GM12878 (cell line): ENCODE results near the gene FASN. TPM values are rescaled to one million over a fixed set of nuclear protein-coding genes. Genes with fewer than 3 reads are reported as not detected.

Experiments
- ATAC-seq: fragments of 200-7000 bp; cut with Tn5 transposase; 3 replicates; pipeline ENCODE4 v1.9.1; 2020; ENCODE audit warnings: mild to moderate bottlenecking, moderate library complexity
- BruUV-seq: library from RNA; stranded (reverse); fragments of 400-500 nt; replicated peaks from 2 replicates; lab custom pipeline; 2021; lab: Mats Ljungman, UMichigan
- CTCF ChIA-PET: fragments of 300-600 bp; sonication (Branson Sonifier 250); formaldehyde crosslinking; extraction: SDS; loops from one replicate; lab custom pipeline; 2021; ENCODE audit warnings: inconsistent platforms; lab: Yijun Ruan, JAX
- POLR2A ChIA-PET: fragments of 350-600 bp; formaldehyde crosslinking; extraction: SDS; loops from one replicate; lab custom pipeline; 2021; ENCODE audit warnings: inconsistent platforms; lab: Charles Lee
- RAD21 ChIA-PET: fragments of 300-600 bp; sonication (Branson Sonifier 250); formaldehyde crosslinking; loops from one replicate; lab custom pipeline; 2023; ENCODE audit warnings: antibody characterized with exemption; ENCODE audit not compliant: unreplicated experiment; lab: Charles Lee
- SMC1A ChIA-PET: fragments of 300-600 bp; sonication (Branson Sonifier 250); formaldehyde crosslinking; loops from one replicate; lab custom pipeline; 2023; ENCODE audit not compliant: unreplicated experiment, uncharacterized antibody; lab: Charles Lee
- DNase-seq: peaks from one replicate; pipeline ENCODE4 v3.0.0-alpha.2; 2011; ENCODE audit warnings: low read depth, low spot score
- FAIRE-seq: peaks from 3 replicates; lab custom pipeline; 2011; peaks lifted over from hg19 to GRCh38; lab: Jason Lieb, UNC
- H2AFZ ChIP-seq: 2 replicates; pipeline ENCODE4 v1.6.0; 2011; ENCODE audit warnings: low read depth, low read length, control low read depth; ENCODE audit not compliant: control insufficient read depth
- H3K27ac ChIP-seq: 2 replicates; pipeline ENCODE4 v1.5.1; 2011; ENCODE audit warnings: control low read depth; ENCODE audit not compliant: control insufficient read depth, insufficient read depth
- H3K27me3 ChIP-seq, 2 experiments: replicated peaks in 1 of 2; 2 replicates each; pipeline versions ENCODE4 v1.6.0 to v1.6.1; 2011; ENCODE audit warnings: low read length in 1 of 2; ENCODE audit not compliant: control insufficient read depth in 2 of 2, insufficient read depth in 2 of 2
- H3K36me3 ChIP-seq, 2 experiments: 2 replicates each; pipeline ENCODE4 v1.5.1; 2011; ENCODE audit warnings: low read length in 1 of 2; ENCODE audit not compliant: control insufficient read depth in 2 of 2, insufficient read depth in 2 of 2
- H3K4me1 ChIP-seq: 2 replicates; pipeline ENCODE4 v1.6.1; 2011; ENCODE audit warnings: mild to moderate bottlenecking, low read length, moderate library complexity, mixed read lengths; ENCODE audit not compliant: control insufficient read depth, insufficient read depth
- H3K4me2 ChIP-seq: 2 replicates; pipeline ENCODE4 v1.6.0; 2011; ENCODE audit warnings: control low read depth; ENCODE audit not compliant: control insufficient read depth, insufficient read depth
- H3K4me3 ChIP-seq: fragments of 200-600 bp; sonication (generic); 2 replicates; pipeline ENCODE4 v1.5.1; 2016
- H3K79me2 ChIP-seq: 2 replicates; pipeline ENCODE4 v1.6.0; 2011; ENCODE audit warnings: low read length; ENCODE audit not compliant: control insufficient read depth, insufficient read depth
- H3K9ac ChIP-seq: 2 replicates; pipeline ENCODE4 v1.8.0; 2011; ENCODE audit warnings: low read length, control low read depth, mixed read lengths; ENCODE audit not compliant: control insufficient read depth, insufficient read depth
- H3K9me3 ChIP-seq: replicated peaks from 3 replicates; pipeline ENCODE4 v1.5.1; 2011; ENCODE audit warnings: mild to moderate bottlenecking, low read length; ENCODE audit not compliant: control insufficient read depth, insufficient read depth
- H4K20me1 ChIP-seq: 2 replicates; pipeline ENCODE4 v1.6.0; 2011; ENCODE audit not compliant: control insufficient read depth, insufficient read depth
- BMI1 ChIP-seq: fragments of 450-650 bp; IDR thresholded peaks from 2 replicates; pipeline ENCODE4 v1.6.1; 2016; ENCODE audit warnings: mild to moderate bottlenecking, moderate library complexity, borderline replicate concordance
- CTCF ChIP-seq, 3 experiments: IDR thresholded peaks in 2 of 3; conservative IDR thresholded peaks in 1 of 3; 2 replicates each; pipeline ENCODE4 v1.5.1; 2011; ENCODE audit warnings: low read depth in 3 of 3, low read length in 3 of 3, mild to moderate bottlenecking in 3 of 3, control low read depth in 2 of 3, moderate library complexity in 2 of 3, inconsistent platforms in 1 of 3, mixed read lengths in 1 of 3; ENCODE audit not compliant: control insufficient read depth in 2 of 3, insufficient read depth in 1 of 3; ENCODE audit errors: extremely low read depth in 1 of 3
- SKIL ChIP-seq: fragments of 450-650 bp; IDR thresholded peaks from 2 replicates; pipeline ENCODE4 v1.6.1; 2017; ENCODE audit warnings: mild to moderate bottlenecking, low read depth, inconsistent platforms; ENCODE audit not compliant: poor library complexity, severe bottlenecking
- SMC3 ChIP-seq: IDR thresholded peaks from 2 replicates; pipeline ENCODE4 v1.6.1; 2011; ENCODE audit warnings: low read length, improper control_type of control experiment, borderline replicate concordance
- SUZ12 ChIP-seq: fragments of 200-600 bp; sonication (generic); IDR thresholded peaks from one replicate; pipeline ENCODE4 v1.6.1; 2018; ENCODE audit warnings: antibody characterized with exemption, mild to moderate bottlenecking; ENCODE audit not compliant: unreplicated experiment
- TCF3 ChIP-seq: IDR thresholded peaks from 2 replicates; pipeline ENCODE4 v1.6.1; 2012; ENCODE audit warnings: low read depth, mild to moderate bottlenecking, low read length, borderline replicate concordance; ENCODE audit not compliant: insufficient read depth
- WGBS: methylation state at CpG from one replicate; pipeline ENCODE4 v1.1.6; 2016; ENCODE audit warnings: low lambda C conversion rate; ENCODE audit not compliant: insufficient replicate concordance, insufficient coverage; ENCODE audit errors: missing lambda C conversion rate; 5-methylcytosine and 5-hydroxymethylcytosine counted together
- in situ Hi-C: fragments of 300-500 bp; cut with MboI; formaldehyde crosslinking; loops from 9 replicates; pipeline ENCODE4 v1.14.3; 2018; ENCODE audit warnings: mixed read lengths
- intact Hi-C: fragments of 100-400 bp; cut with micrococcal nuclease; formaldehyde crosslinking; loops from one replicate; pipeline ENCODE4 v1.14.2; 2022; ENCODE audit not compliant: unreplicated experiment
- polyA plus RNA-seq, 11 experiments: library from polyadenylated mRNA; depleted of rRNA in 4 of 11; unstranded in 6 of 11; stranded (reverse) in 5 of 11; fragments of >200 nt; fragmentation: Nextera tagmentation in 4 of 11; fragmentation: Illumina TruSeq in 1 of 11; extraction: Ambion mirVana in 4 of 11; extraction: Trizol in 1 of 11; gene quantifications; 1 replicate in 1 of 11; 2 replicates in 10 of 11; pipeline versions ENCODE4 v1.2.1 to v1.2.3, GENCODE V29; 2011 to 2016; ENCODE audit warnings: inconsistent platforms in 2 of 11, missing spikeins in 2 of 11, low read depth in 1 of 11
- total RNA-seq, 4 experiments: library from RNA; depleted of rRNA in 3 of 4; stranded (reverse); fragments of >200 nt in 3 of 4; fragmentation: Illumina TruSeq in 1 of 4; extraction: Trizol in 1 of 4; gene quantifications; 2 replicates each; pipeline versions ENCODE4 v1.2.1 to v1.2.3, GENCODE V29; 2013 to 2021

FASN gene
- total and polyA plus RNA-seq, 10 of the 15 experiments (the other 5 are each of a cell fraction or from before 2014, with no cell fraction given) = 0.19 to 333 (median 30.4) TPM

- H4K20me1 ChIP-seq = no peaks in the 10 kb centered on the region
- TF ChIP-seq SUZ12 = no peak
- TF ChIP-seq SMC3 = peak; percentile 11; the same call in 1 of the 2 replicates
- TF ChIP-seq TCF3 = 0 out of 2 replicates have a peak, but pooled peaks have one; percentile 29
- TF ChIP-seq CTCF (IDR thresholded peaks at IDR 0.05 in 2 of 3, conservative IDR thresholded peaks at IDR 0.05 in 1 of 3; ENCODE audit: control insufficient read depth in 2 of 3, extremely low read depth in 1 of 3, insufficient read depth in 1 of 3, low read depth in 3 of 3, low read length in 3 of 3) = peak; percentile 23 to 41 (median 28); a peak in 4 of 6 replicates
- no peak for TF ChIP-seq BMI1
- no peak for TF ChIP-seq SKIL
- H3K79me2 ChIP-seq = peaks cover 14% of the 10 kb centered on the region
- intact Hi-C loops = loop anchor here (5.0 kb wide), 1 partner anchor 45 kb away; no protein-coding TSS in a partner anchor
- no peak for DNase-seq
- no TSS peak for BruUV-seq
- ATAC-seq = no peak
- FAIRE-seq = no peak
- H3K27ac ChIP-seq = no peak overlapping the region; the same call in 1 of the 2 replicates
- H3K4me2 ChIP-seq = peak overlapping the region; percentile 88
- RAD21 ChIA-PET = interaction anchor here (1.3 to 1.5 kb wide), 2 partner anchors 9 to 77 kb away, joined by 3 to 4 read pairs; partner anchors contain the start of gene FASN
- POLR2A ChIA-PET = interaction anchor here (1.5 kb wide), 1 partner anchor 9 kb away, joined by 5 read pairs; the partner anchor contains the start of gene FASN
- WGBS = 92% methylated on average over 24 of the region's 24 CpGs
- no peak overlapping the region for H2AFZ ChIP-seq
- H3K9me3 ChIP-seq = no peaks in the 10 kb centered on the region
- no peaks in the 10 kb centered on the region for H3K27me3 ChIP-seq
- H3K4me1 ChIP-seq = peaks cover 21% of the 10 kb centered on the region
- no peaks in the 10 kb centered on the region for H3K36me3 ChIP-seq
- no peak overlapping the region for H3K9ac ChIP-seq
- SMC1A ChIA-PET = no interaction called here
- H3K4me3 ChIP-seq = no peak overlapping the region
- in situ Hi-C loops = no loop called here
- CTCF ChIA-PET = interaction anchor here (1.1 to 2.0 kb wide), 4 partner anchors 8 to 77 kb away, joined by 3 to 11 read pairs (median 4); partner anchors contain the start of genes DCXR and RAC3
Observed at GRCh38 chr17:82107341-82107860, 9.4 kb upstream of the FASN start.
